Heart right ventricle (tissue), 16 donors: ENCODE measurements around the gene HDAC5. TPM values are rescaled to one million over a fixed set of nuclear protein-coding genes. Genes with fewer than 3 reads are reported as not detected.
"Not testable (repeated sequence)": the region's sequence is repeated elsewhere in the genome, so short reads cannot be mapped to it uniquely, and the experiment has no call there.

Source experiments
- ATAC-seq, 8 donors: fragments of 200-7000 bp; cut with Tn5 transposase; one replicate each; pipeline ENCODE4 v1.9.1; 2020; ENCODE audit warnings: mild to moderate bottlenecking in 8 of 8, moderate library complexity in 8 of 8, moderate number of reproducible peaks in 1 of 8
- DNase-seq, 2 donors: peaks; one replicate each; pipeline ENCODE4 v3.0.0-alpha.2; 2020
- H3K27ac ChIP-seq, 10 donors: fragments of 200-600 bp; sonication (generic) in 2 of 10; one replicate each; pipeline versions ENCODE4 v1.5.0 to v1.8.0; 2020 to 2022; ENCODE audit warnings: mild to moderate bottlenecking in 3 of 10
- H3K27me3 ChIP-seq, 7 donors: fragments of 200-600 bp; one replicate each; pipeline ENCODE4 v1.8.0; 2021 to 2022; ENCODE audit warnings: mild to moderate bottlenecking in 2 of 7
- H3K36me3 ChIP-seq, 9 donors: fragments of 200-600 bp; sonication (generic) in 1 of 9; one replicate each; pipeline versions ENCODE4 v1.5.0 to v1.8.0; 2020 to 2022; ENCODE audit warnings: mild to moderate bottlenecking in 2 of 9
- H3K4me1 ChIP-seq, 9 donors: fragments of 200-600 bp; sonication (generic) in 1 of 9; one replicate each; pipeline versions ENCODE4 v1.5.0 to v1.8.0; 2020 to 2022; ENCODE audit warnings: mild to moderate bottlenecking in 4 of 9
- H3K4me3 ChIP-seq, 10 donors: fragments of 200-600 bp; sonication (generic) in 2 of 10; one replicate each; pipeline versions ENCODE4 v1.5.0 to v1.8.0; 2020 to 2022; ENCODE audit warnings: mild to moderate bottlenecking in 7 of 10, moderate library complexity in 2 of 10
- H3K9me3 ChIP-seq, 11 donors: fragments of 200-600 bp in 10 of 11; sonication (generic) in 2 of 11; one replicate each; pipeline versions ENCODE4 v1.5.0 to v1.8.0; 2013 to 2022; ENCODE audit warnings: mild to moderate bottlenecking in 2 of 11, control low read depth in 1 of 11, moderate library complexity in 1 of 11
- WGBS, 2 donors: extraction: QIAGEN DNeasy Blood & Tissue Kit; methylation state at CpG; one replicate each; pipeline ENCODE4 v1.1.7; 2013; ENCODE audit warnings: inconsistent platforms in 1 of 2; 5-methylcytosine and 5-hydroxymethylcytosine counted together
- intact Hi-C, 10 donors: fragments of 100-400 bp; cut with DNase I; formaldehyde crosslinking; loops; one replicate each; pipeline versions ENCODE4 v1.11.1 to v1.14.2; 2022
- polyA plus RNA-seq, 2 donors: library from polyadenylated mRNA; stranded (reverse); fragments of 200-250 nt; gene quantifications; one replicate each; pipeline ENCODE4 v1.2.3, GENCODE V29; 2013
- total RNA-seq, 10 donors: library from RNA; stranded (reverse); fragmentation: NEBNext Ultra II Directional in 3 of 10; extraction: Animal tissue kit (Norgen Biotek cat#: 25700) in 3 of 10; gene quantifications; one replicate each; pipeline versions ENCODE4 v1.2.1 to v1.2.4, GENCODE V29; 2021 to 2023
- TF ChIP-seq, protein P1 (sequence below), 9 donors: fragments of 200-600 bp; sonication (generic) in 2 of 9; IDR thresholded peaks; one replicate each; pipeline versions ENCODE4 v1.5.0 to v1.8.0; 2021 to 2022; ENCODE audit warnings: antibody characterized with exemption in 9 of 9, mild to moderate bottlenecking in 5 of 9, moderate library complexity in 1 of 9
- donor health status: Arrhythmogenic right ventricular cardiomyopathy.
- donor health status: ischemic (EF 13 %, LVEDD 7.1; RV severe dilation, severe dysfunction).
- donor health status: healthy with polysubstance abuse.
- donor health status: DM: no; HTN: yes; CAD: no.
- donor health status: DM: no; HTN: no; CAD: no.
- donor health status: ischemic (EF 25% LVEDD 6.9; RV normal size, moderate dysfunction).
- donor health status: ischemic (EF 25% LVEDD 5.7; RV mildly dilated, moderate dysfunction).
- donor health status: healthy.
- donor health status: DM: yes; HTN: yes; CAD: no.
- donor health status: Ischemic cardiomyopathy.
- donor health status: ischemic (EF 35%, LVEDD 5.7; RV mildly dilated, moderate dysfunction).
- donor health status: nonischemic (EF 11% LVEDD 7.7; RV severe dilation, severe dysfunction).
- donor health status: DM: yes; HTN: yes; CAD: no.
- donor health status: PGD.
- donor health status: ischemic (EF 29% LVEDD 5.4; RV normal size, mild dysfunction).
- donor health status: nonischemic (EF 23%, LVEDD 6.1; RV moderate dilation, normal function).

HDAC5 gene
- total and polyA plus RNA-seq, 12 donors = 55.2 to 85.4 (median 65.5) TPM

GRCh38 chr17:44053125-44053872, 70.1 kb downstream of the HDAC5 start:
- Histone ChIP-seq H3K27me3 (no peaks in the 10 kb centered on the region), H3K4me1 (peaks cover 5 to 33% (median 15%) of the 10 kb centered on the region in 9 donors), H3K4me3 (no peak overlapping the region), H3K36me3 (peaks cover 0 to 95% (median 27%) of the 10 kb centered on the region in 9 donors), H3K27ac (peak overlapping the region in 7 of 10 donors; percentile 11 to 66 (median 46)), H3K9me3 (no peaks in the 10 kb centered on the region)
- TF ChIP-seq, protein P1, sequence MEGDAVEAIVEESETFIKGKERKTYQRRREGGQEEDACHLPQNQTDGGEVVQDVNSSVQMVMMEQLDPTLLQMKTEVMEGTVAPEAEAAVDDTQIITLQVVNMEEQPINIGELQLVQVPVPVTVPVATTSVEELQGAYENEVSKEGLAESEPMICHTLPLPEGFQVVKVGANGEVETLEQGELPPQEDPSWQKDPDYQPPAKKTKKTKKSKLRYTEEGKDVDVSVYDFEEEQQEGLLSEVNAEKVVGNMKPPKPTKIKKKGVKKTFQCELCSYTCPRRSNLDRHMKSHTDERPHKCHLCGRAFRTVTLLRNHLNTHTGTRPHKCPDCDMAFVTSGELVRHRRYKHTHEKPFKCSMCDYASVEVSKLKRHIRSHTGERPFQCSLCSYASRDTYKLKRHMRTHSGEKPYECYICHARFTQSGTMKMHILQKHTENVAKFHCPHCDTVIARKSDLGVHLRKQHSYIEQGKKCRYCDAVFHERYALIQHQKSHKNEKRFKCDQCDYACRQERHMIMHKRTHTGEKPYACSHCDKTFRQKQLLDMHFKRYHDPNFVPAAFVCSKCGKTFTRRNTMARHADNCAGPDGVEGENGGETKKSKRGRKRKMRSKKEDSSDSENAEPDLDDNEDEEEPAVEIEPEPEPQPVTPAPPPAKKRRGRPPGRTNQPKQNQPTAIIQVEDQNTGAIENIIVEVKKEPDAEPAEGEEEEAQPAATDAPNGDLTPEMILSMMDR (IDR thresholded peaks at IDR 0.05) = no peak
- ATAC-seq (peak; percentile 58 to 93 (median 80)), DNase-seq (peak in 1 of 2 donors; percentile 42)
- intact Hi-C loops = no loop called here
- WGBS, 2 donors = 35 to 49% methylated on average over 3 of the region's 3 CpGs

GRCh38 chr17:44049294-44050060, 74.0 kb downstream of the HDAC5 start:
- Histone ChIP-seq H3K27ac (no peak overlapping the region), H3K27me3 (no peaks in the 10 kb centered on the region), H3K4me3 (no peak overlapping the region), H3K9me3 (no peaks in the 10 kb centered on the region), H3K36me3 (peaks cover 0 to 81% (median 26%) of the 10 kb centered on the region in 9 donors), H3K4me1 (peaks cover 5 to 26% (median 16%) of the 10 kb centered on the region in 9 donors)
- 94 to 96% methylated on average over 9 of the region's 9 CpGs for WGBS, 2 donors
- no peak for ATAC-seq
- intact Hi-C loops = loop anchor here in 2 of 10 donors (10.0 kb wide), 1 partner anchor 105 kb away; the partner anchor contains the start of gene PPY (in 2 of the 2)
- TF ChIP-seq, protein P1 (IDR thresholded peaks at IDR 0.05) = no peak
- no peak for DNase-seq

DNA sequence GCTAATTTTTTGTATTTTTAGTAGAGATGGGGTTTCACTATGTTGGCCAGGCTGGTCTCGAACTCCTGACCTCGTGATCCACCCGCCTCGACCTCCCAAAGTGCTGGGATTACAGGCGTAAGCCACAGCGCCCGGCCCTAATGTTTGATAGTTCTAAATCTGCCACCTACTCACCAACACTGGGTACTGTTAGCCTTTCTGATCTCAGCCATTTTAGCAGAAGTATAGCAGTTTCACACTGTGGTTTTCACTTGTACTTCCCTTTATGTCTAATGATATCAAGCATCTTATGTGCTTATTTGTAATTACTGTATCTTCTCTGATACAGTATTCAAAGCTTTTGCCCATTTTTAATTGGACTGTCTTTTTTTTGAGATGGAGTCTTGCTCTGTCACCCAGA, 76.5 kb downstream of the HDAC5 start:
- H3K27ac ChIP-seq = not testable (repeated sequence)

DNA sequence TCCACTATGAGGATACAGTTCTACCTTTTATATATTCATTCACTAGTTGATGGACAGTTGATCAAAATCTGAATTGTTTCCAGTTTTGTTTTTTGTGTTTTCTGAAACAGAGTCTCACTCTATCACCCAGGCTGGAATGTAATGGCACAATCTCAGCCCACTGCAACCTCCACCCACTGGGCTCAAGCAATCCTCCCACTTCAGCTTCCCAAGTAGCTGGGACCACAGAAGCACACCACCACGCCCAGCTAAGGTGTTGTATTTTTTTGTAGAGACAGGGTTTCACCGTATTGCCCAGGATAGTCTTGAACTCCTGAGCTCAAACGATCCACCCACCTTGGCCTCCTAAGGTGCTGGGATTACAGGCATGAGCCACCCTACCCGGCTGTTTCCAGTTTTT, 78.0 kb downstream of the HDAC5 start:
- no peaks in the 10 kb centered on the region for H3K9me3 ChIP-seq
- TF ChIP-seq, protein P1 (IDR thresholded peaks at IDR 0.05) = no peak
- 93 to 95% methylated on average over 4 of the region's 4 CpGs for WGBS, 2 donors

More for the DNA sequence above, 76.5 kb downstream of the HDAC5 start:
- not testable (repeated sequence) for DNase-seq, H3K4me3 ChIP-seq, H3K27me3 ChIP-seq, H3K9me3 ChIP-seq, ATAC-seq
- H3K4me1 ChIP-seq = peaks cover 0 to 28% (median 17%) of the 10 kb centered on the region in 9 donors
- WGBS, 2 donors = 97 to 98% methylated on average over 7 of the region's 7 CpGs
- H3K36me3 ChIP-seq = peaks cover 0 to 57% (median 17%) of the 10 kb centered on the region in 9 donors
- intact Hi-C loops = loop anchor here in 2 of 10 donors (10.0 kb wide), 1 partner anchor 102 kb away; the partner anchor contains the start of gene PPY (in 2 of the 2)

More for the DNA sequence above, 78.0 kb downstream of the HDAC5 start:
- Histone ChIP-seq H3K4me1 (peaks cover 2 to 39% (median 25%) of the 10 kb centered on the region in 9 donors), H3K36me3 (peaks cover 0 to 43% (median 7%) of the 10 kb centered on the region in 9 donors), H3K27me3 (no peaks in the 10 kb centered on the region), H3K27ac (no peak overlapping the region), H3K4me3 (no peak overlapping the region)
- ATAC-seq = no peak
- no peak for DNase-seq
- intact Hi-C loops = loop anchor here in 2 of 10 donors (10.0 kb wide), 1 partner anchor 101 kb away; the partner anchor contains the start of gene PPY (in 2 of the 2)
